GM12878 (cell line): Measurements from ENCODE around the gene PDZD11. TPM values are rescaled to one million over a fixed set of nuclear protein-coding genes. Genes with fewer than 3 reads are reported as not detected.

Experiments used
- ATAC-seq: fragments of 200-7000 bp; cut with Tn5 transposase; 3 replicates; pipeline ENCODE4 v1.9.1; 2020; ENCODE audit warnings: mild to moderate bottlenecking, moderate library complexity
- BruUV-seq: library from RNA; stranded (reverse); fragments of 400-500 nt; replicated peaks from 2 replicates; lab custom pipeline; 2021; lab: Mats Ljungman, UMichigan
- CTCF ChIA-PET: fragments of 300-600 bp; sonication (Branson Sonifier 250); formaldehyde crosslinking; extraction: SDS; loops from one replicate; lab custom pipeline; 2021; ENCODE audit warnings: inconsistent platforms; lab: Yijun Ruan, JAX
- POLR2A ChIA-PET: fragments of 350-600 bp; formaldehyde crosslinking; extraction: SDS; loops from one replicate; lab custom pipeline; 2021; ENCODE audit warnings: inconsistent platforms; lab: Charles Lee
- RAD21 ChIA-PET: fragments of 300-600 bp; sonication (Branson Sonifier 250); formaldehyde crosslinking; loops from one replicate; lab custom pipeline; 2023; ENCODE audit warnings: antibody characterized with exemption; ENCODE audit not compliant: unreplicated experiment; lab: Charles Lee
- SMC1A ChIA-PET: fragments of 300-600 bp; sonication (Branson Sonifier 250); formaldehyde crosslinking; loops from one replicate; lab custom pipeline; 2023; ENCODE audit not compliant: unreplicated experiment, uncharacterized antibody; lab: Charles Lee
- DNase-seq: peaks from one replicate; pipeline ENCODE4 v3.0.0-alpha.2; 2011; ENCODE audit warnings: low read depth, low spot score
- FAIRE-seq: peaks from 3 replicates; lab custom pipeline; 2011; peaks lifted over from hg19 to GRCh38; lab: Jason Lieb, UNC
- H2AFZ ChIP-seq: 2 replicates; pipeline ENCODE4 v1.6.0; 2011; ENCODE audit warnings: low read depth, low read length, control low read depth; ENCODE audit not compliant: control insufficient read depth
- H3K27ac ChIP-seq: 2 replicates; pipeline ENCODE4 v1.5.1; 2011; ENCODE audit warnings: control low read depth; ENCODE audit not compliant: control insufficient read depth, insufficient read depth
- H3K27me3 ChIP-seq, 2 experiments: replicated peaks in 1 of 2; 2 replicates each; pipeline versions ENCODE4 v1.6.0 to v1.6.1; 2011; ENCODE audit warnings: low read length in 1 of 2; ENCODE audit not compliant: control insufficient read depth in 2 of 2, insufficient read depth in 2 of 2
- H3K36me3 ChIP-seq, 2 experiments: 2 replicates each; pipeline ENCODE4 v1.5.1; 2011; ENCODE audit warnings: low read length in 1 of 2; ENCODE audit not compliant: control insufficient read depth in 2 of 2, insufficient read depth in 2 of 2
- H3K4me1 ChIP-seq: 2 replicates; pipeline ENCODE4 v1.6.1; 2011; ENCODE audit warnings: mild to moderate bottlenecking, low read length, moderate library complexity, mixed read lengths; ENCODE audit not compliant: control insufficient read depth, insufficient read depth
- H3K4me2 ChIP-seq: 2 replicates; pipeline ENCODE4 v1.6.0; 2011; ENCODE audit warnings: control low read depth; ENCODE audit not compliant: control insufficient read depth, insufficient read depth
- H3K4me3 ChIP-seq: fragments of 200-600 bp; sonication (generic); 2 replicates; pipeline ENCODE4 v1.5.1; 2016
- H3K79me2 ChIP-seq: 2 replicates; pipeline ENCODE4 v1.6.0; 2011; ENCODE audit warnings: low read length; ENCODE audit not compliant: control insufficient read depth, insufficient read depth
- H3K9ac ChIP-seq: 2 replicates; pipeline ENCODE4 v1.8.0; 2011; ENCODE audit warnings: low read length, control low read depth, mixed read lengths; ENCODE audit not compliant: control insufficient read depth, insufficient read depth
- H3K9me3 ChIP-seq: replicated peaks from 3 replicates; pipeline ENCODE4 v1.5.1; 2011; ENCODE audit warnings: mild to moderate bottlenecking, low read length; ENCODE audit not compliant: control insufficient read depth, insufficient read depth
- H4K20me1 ChIP-seq: 2 replicates; pipeline ENCODE4 v1.6.0; 2011; ENCODE audit not compliant: control insufficient read depth, insufficient read depth
- BMI1 ChIP-seq: fragments of 450-650 bp; IDR thresholded peaks from 2 replicates; pipeline ENCODE4 v1.6.1; 2016; ENCODE audit warnings: mild to moderate bottlenecking, moderate library complexity, borderline replicate concordance
- CHD4 ChIP-seq: fragments of 200-600 bp; sonication (generic); IDR thresholded peaks from 2 replicates; pipeline ENCODE4 v1.6.1; 2016; ENCODE audit warnings: mild to moderate bottlenecking
- HDGF ChIP-seq: fragments of 450-650 bp; IDR thresholded peaks from 2 replicates; pipeline ENCODE4 v1.6.1; 2016; ENCODE audit warnings: antibody characterized with exemption
- IRF4 ChIP-seq: IDR thresholded peaks from 2 replicates; pipeline ENCODE4 v1.6.1; 2011; ENCODE audit warnings: low read depth, low read length
- KLF5 ChIP-seq: fragments of 450-650 bp; IDR thresholded peaks from 2 replicates; pipeline ENCODE4 v1.6.1; 2014; ENCODE audit warnings: mild to moderate bottlenecking; ENCODE audit not compliant: partially characterized antibody
- NR2C1 ChIP-seq: fragments of 450-650 bp; IDR thresholded peaks from 2 replicates; pipeline ENCODE4 v1.6.1; 2017; ENCODE audit warnings: antibody characterized with exemption, mild to moderate bottlenecking, moderate library complexity
- PML ChIP-seq: IDR thresholded peaks from 2 replicates; pipeline ENCODE4 v1.6.1; 2012; ENCODE audit warnings: low read length, inconsistent platforms
- PRDM15 ChIP-seq: fragments of 450-650 bp; formaldehyde crosslinking; IDR thresholded peaks from 2 replicates; pipeline ENCODE4 v1.4.0; 2020; ENCODE audit warnings: mild to moderate bottlenecking, moderate library complexity
- SKIL ChIP-seq: fragments of 450-650 bp; IDR thresholded peaks from 2 replicates; pipeline ENCODE4 v1.6.1; 2017; ENCODE audit warnings: mild to moderate bottlenecking, low read depth, inconsistent platforms; ENCODE audit not compliant: poor library complexity, severe bottlenecking
- SMAD5 ChIP-seq: IDR thresholded peaks from 2 replicates; pipeline ENCODE4 v1.6.1; 2016; ENCODE audit warnings: antibody characterized with exemption, low read depth
- SREBF1 ChIP-seq: IDR thresholded peaks from 2 replicates; pipeline ENCODE4 v1.6.1; 2012; ENCODE audit warnings: mild to moderate bottlenecking, low read length
- SUZ12 ChIP-seq: fragments of 200-600 bp; sonication (generic); IDR thresholded peaks from one replicate; pipeline ENCODE4 v1.6.1; 2018; ENCODE audit warnings: antibody characterized with exemption, mild to moderate bottlenecking; ENCODE audit not compliant: unreplicated experiment
- TCF3 ChIP-seq: IDR thresholded peaks from 2 replicates; pipeline ENCODE4 v1.6.1; 2012; ENCODE audit warnings: low read depth, mild to moderate bottlenecking, low read length, borderline replicate concordance; ENCODE audit not compliant: insufficient read depth
- YBX1 ChIP-seq: fragments of 450-650 bp; IDR thresholded peaks from 2 replicates; pipeline ENCODE4 v1.6.1; 2016; ENCODE audit warnings: antibody characterized with exemption
- ZBTB33 ChIP-seq: fragments of 450-650 bp; IDR thresholded peaks from 2 replicates; pipeline ENCODE4 v1.6.1; 2017; ENCODE audit warnings: mild to moderate bottlenecking
- ZNF207 ChIP-seq: fragments of 450-650 bp; IDR thresholded peaks from 2 replicates; pipeline ENCODE4 v1.6.1; 2014; ENCODE audit warnings: antibody characterized with exemption, mild to moderate bottlenecking, borderline replicate concordance
- ZNF24 ChIP-seq: fragments of 450-650 bp; IDR thresholded peaks from 2 replicates; pipeline ENCODE4 v1.6.1; 2017; ENCODE audit warnings: antibody characterized with exemption, mild to moderate bottlenecking
- WGBS: methylation state at CpG from one replicate; pipeline ENCODE4 v1.1.6; 2016; ENCODE audit warnings: low lambda C conversion rate; ENCODE audit not compliant: insufficient replicate concordance, insufficient coverage; ENCODE audit errors: missing lambda C conversion rate; 5-methylcytosine and 5-hydroxymethylcytosine counted together
- in situ Hi-C: fragments of 300-500 bp; cut with MboI; formaldehyde crosslinking; loops from 9 replicates; pipeline ENCODE4 v1.14.3; 2018; ENCODE audit warnings: mixed read lengths
- intact Hi-C: fragments of 100-400 bp; cut with micrococcal nuclease; formaldehyde crosslinking; loops from one replicate; pipeline ENCODE4 v1.14.2; 2022; ENCODE audit not compliant: unreplicated experiment
- polyA plus RNA-seq, 11 experiments: library from polyadenylated mRNA; depleted of rRNA in 4 of 11; unstranded in 6 of 11; stranded (reverse) in 5 of 11; fragments of >200 nt; fragmentation: Nextera tagmentation in 4 of 11; fragmentation: Illumina TruSeq in 1 of 11; extraction: Ambion mirVana in 4 of 11; extraction: Trizol in 1 of 11; gene quantifications; 1 replicate in 1 of 11; 2 replicates in 10 of 11; pipeline versions ENCODE4 v1.2.1 to v1.2.3, GENCODE V29; 2011 to 2016; ENCODE audit warnings: inconsistent platforms in 2 of 11, missing spikeins in 2 of 11, low read depth in 1 of 11
- total RNA-seq, 4 experiments: library from RNA; depleted of rRNA in 3 of 4; stranded (reverse); fragments of >200 nt in 3 of 4; fragmentation: Illumina TruSeq in 1 of 4; extraction: Trizol in 1 of 4; gene quantifications; 2 replicates each; pipeline versions ENCODE4 v1.2.1 to v1.2.3, GENCODE V29; 2013 to 2021
- TF ChIP-seq, protein P1 (sequence below): IDR thresholded peaks from 2 replicates; pipeline ENCODE4 v1.6.1; 2012; ENCODE audit warnings: low read depth, low read length, improper control_type of control experiment

PDZD11 gene
- total and polyA plus RNA-seq, 10 of the 15 experiments (the other 5 are each of a cell fraction or from before 2014, with no cell fraction given) = 28.4 to 123 (median 55.0) TPM

DNA sequence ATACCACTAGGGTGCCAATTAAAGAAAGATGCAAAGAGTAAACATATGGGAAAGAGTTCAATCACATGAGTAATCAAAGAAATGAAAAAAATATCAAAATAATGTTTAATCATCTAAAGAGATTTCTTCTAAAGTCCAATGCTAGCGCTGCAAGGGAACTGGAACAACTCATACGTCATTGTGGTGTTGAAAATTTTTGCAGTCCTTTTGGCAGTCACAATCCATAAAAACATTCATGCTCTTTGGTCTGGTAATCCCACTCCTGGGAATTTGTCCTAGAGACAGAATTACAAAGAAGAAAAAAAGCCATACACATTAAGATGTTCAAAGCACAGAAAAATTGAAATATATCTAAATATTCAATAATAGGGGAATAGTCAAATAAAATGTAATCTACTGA, 34.3 kb downstream of the PDZD11 start:
- Histone ChIP-seq H4K20me1 (no peaks in the 10 kb centered on the region), H3K9ac (no peak overlapping the region), H3K9me3 (no peaks in the 10 kb centered on the region), H3K4me1 (no peaks in the 10 kb centered on the region), H3K27me3 (no peaks in the 10 kb centered on the region), H3K4me2 (no peak overlapping the region), H2AFZ (no peak overlapping the region), H3K27ac (no peak overlapping the region), H3K79me2 (no peaks in the 10 kb centered on the region), H3K4me3 (no peak overlapping the region), H3K36me3 (no peaks in the 10 kb centered on the region)
- TF ChIP-seq IRF4 (no peak), SKIL (no peak), HDGF (no peak), ZNF207 (no peak), BMI1 (no peak), SUZ12 (no peak), SREBF1 (no peak), ZNF24 (no peak), PML (no peak), NR2C1 (no peak), YBX1 (no peak), ZBTB33 (no peak), PRDM15 (CRISPR knock-in tag) (no peak), TCF3 (no peak), KLF5 (no peak), CHD4 (no peak), SMAD5 (no peak)
- TF ChIP-seq, protein P1, sequence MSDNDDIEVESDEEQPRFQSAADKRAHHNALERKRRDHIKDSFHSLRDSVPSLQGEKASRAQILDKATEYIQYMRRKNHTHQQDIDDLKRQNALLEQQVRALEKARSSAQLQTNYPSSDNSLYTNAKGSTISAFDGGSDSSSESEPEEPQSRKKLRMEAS = no peak
- FAIRE-seq = no peak
- ATAC-seq = no peak
- BruUV-seq = no TSS peak
- DNase-seq = no peak
- ChIA-PET RAD21 (no interaction called here), POLR2A (no interaction called here), CTCF (no interaction called here), SMC1A (no interaction called here)
- WGBS = 75% methylated on average over 2 of the region's 2 CpGs
- intact Hi-C loops = no loop called here
- in situ Hi-C loops = no loop called here
